D721Med (cell line): Measurements from ENCODE around the gene MAST1.
A peak's percentile ranks its signal among the peaks of the same experiment; 100 is the strongest.
"Not testable (repeated sequence)": the region's sequence is repeated elsewhere in the genome, so short reads cannot be mapped to it uniquely, and the experiment has no call there.

Experiments used
- DNase-seq: peaks from one replicate; pipeline ENCODE4 v3.0.0; 2011; ENCODE audit warnings: low spot score; ENCODE audit not compliant: insufficient read length
- FAIRE-seq: peaks from 2 replicates; lab custom pipeline; 2011; peaks lifted over from hg19 to GRCh38; lab: Jason Lieb, UNC
- TF ChIP-seq, protein P1 (sequence below): IDR thresholded peaks from 2 replicates; pipeline ENCODE4 v1.5.1; 2012; ENCODE audit warnings: mild to moderate bottlenecking, control low read depth; ENCODE audit not compliant: insufficient read depth; ENCODE audit errors: missing control alignments

The MAST1 gene

GRCh38 chr19:12797141-12797587, 41.2 kb upstream of the MAST1 start:
- FAIRE-seq = no peak
- DNase-seq = no peak
- TF ChIP-seq, protein P1, sequence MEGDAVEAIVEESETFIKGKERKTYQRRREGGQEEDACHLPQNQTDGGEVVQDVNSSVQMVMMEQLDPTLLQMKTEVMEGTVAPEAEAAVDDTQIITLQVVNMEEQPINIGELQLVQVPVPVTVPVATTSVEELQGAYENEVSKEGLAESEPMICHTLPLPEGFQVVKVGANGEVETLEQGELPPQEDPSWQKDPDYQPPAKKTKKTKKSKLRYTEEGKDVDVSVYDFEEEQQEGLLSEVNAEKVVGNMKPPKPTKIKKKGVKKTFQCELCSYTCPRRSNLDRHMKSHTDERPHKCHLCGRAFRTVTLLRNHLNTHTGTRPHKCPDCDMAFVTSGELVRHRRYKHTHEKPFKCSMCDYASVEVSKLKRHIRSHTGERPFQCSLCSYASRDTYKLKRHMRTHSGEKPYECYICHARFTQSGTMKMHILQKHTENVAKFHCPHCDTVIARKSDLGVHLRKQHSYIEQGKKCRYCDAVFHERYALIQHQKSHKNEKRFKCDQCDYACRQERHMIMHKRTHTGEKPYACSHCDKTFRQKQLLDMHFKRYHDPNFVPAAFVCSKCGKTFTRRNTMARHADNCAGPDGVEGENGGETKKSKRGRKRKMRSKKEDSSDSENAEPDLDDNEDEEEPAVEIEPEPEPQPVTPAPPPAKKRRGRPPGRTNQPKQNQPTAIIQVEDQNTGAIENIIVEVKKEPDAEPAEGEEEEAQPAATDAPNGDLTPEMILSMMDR = no peak

DNA sequence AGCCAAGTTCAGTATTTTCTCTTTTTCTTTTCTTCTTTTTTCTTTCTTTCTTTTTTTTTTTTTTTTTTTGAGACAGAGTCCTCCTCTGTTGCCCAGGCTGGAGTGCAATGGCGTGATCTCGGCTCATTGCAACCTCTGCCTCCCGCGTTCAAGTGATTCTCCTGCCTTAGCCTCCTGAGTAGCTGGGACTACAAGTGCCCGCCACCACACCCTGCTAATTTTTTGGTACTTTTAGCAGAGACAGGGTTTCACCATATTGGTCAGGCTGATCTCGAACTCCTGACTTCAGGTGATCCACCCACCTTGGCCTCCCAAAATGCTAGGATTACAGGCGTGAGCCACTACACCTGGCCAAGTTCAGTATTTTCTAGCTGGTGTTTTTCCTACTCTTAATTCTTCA, 40.7 kb upstream of the MAST1 start:
- not testable (repeated sequence) for FAIRE-seq

GRCh38 chr19:12799742-12800465, 38.4 kb upstream of the MAST1 start:
- TF ChIP-seq, protein P1 = no peak
- no peak for FAIRE-seq
- no peak for DNase-seq

More for the DNA sequence above, 40.7 kb upstream of the MAST1 start:
- DNase-seq = not testable (repeated sequence)

GRCh38 chr19:12800466-12800770, 37.9 kb upstream of the MAST1 start:
- TF ChIP-seq, protein P1 = no peak
- no peak for DNase-seq

GRCh38 chr19:12800923-12801465, 37.3 kb upstream of the MAST1 start:
- no peak for DNase-seq
- TF ChIP-seq, protein P1 = no peak
- no peak for FAIRE-seq

More at GRCh38 chr19:12800466-12800770, 37.9 kb upstream of the MAST1 start:
- FAIRE-seq = no peak

DNA sequence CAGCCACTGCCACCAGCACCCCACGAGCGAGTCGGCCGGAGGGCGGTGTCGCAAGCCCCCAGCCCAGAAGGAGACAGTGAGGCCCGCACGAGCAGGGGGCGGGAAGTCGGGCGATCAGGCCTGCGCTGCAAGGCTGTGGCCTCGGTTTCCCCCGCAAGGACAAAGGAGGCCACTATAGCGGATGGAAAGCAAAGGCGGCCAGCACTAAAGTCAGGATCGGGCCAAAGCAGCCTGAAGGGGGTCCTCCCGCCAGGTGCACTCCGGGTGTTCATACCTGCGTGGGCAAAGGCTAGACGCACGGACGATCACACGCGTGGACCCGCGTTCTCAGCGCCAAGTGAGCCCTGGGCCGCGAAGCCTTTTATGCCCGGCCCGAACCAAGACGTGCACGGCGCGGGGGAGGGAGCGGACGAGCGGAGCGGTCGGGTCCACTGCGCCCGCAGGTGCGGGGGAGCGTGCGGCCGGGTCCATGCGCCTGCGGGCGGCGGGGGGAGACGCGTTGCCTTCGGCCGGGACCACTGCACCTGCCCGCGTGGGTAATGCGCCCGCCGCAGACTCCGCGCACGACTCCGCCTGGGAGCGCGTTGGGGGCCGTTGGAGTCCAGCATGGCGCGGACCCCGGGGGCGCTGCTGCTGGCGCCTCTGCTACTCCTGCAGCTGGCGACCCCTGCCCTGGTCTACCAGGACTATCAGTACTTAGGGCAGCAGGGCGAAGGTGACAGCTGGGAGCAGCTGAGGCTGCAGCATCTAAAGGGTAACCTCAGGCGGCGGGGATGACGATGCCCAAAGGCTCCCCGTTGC, 36.6 kb upstream of the MAST1 start, which contains the start of the genes PRDX2 and THSD8:
PRDX2 (minus strand) TSS at position 335 of the 801 bp plus-strand sequence. CDS start 539 bp downstream, outside the sequence.
THSD8 (plus strand) TSS at position 604 of the 801 bp plus-strand sequence; CDS start at position 607, 3 bp downstream.
- peak; percentile 88 for DNase-seq
- TF ChIP-seq, protein P1 = no peak
- FAIRE-seq = no peak
